NOMO-1 treated with dmso at 0.1 percent for 144 hours (cell line): ENCODE results near the gene SNCG.

Experiments
- DNase-seq: peaks from one replicate; lab custom pipeline; 2025; ENCODE audit not compliant: unreplicated experiment; lab: John Stamatoyannopoulos, UW

Gene SNCG

GRCh38 chr10:86960003-86960862, 1.8 kb downstream of the SNCG start:
- DNase-seq: peak; percentile 29

- no peak for DNase-seq
These were observed 2.5 kb downstream of the SNCG start for GRCh38 chr10:86960863-86961434.

DNA sequence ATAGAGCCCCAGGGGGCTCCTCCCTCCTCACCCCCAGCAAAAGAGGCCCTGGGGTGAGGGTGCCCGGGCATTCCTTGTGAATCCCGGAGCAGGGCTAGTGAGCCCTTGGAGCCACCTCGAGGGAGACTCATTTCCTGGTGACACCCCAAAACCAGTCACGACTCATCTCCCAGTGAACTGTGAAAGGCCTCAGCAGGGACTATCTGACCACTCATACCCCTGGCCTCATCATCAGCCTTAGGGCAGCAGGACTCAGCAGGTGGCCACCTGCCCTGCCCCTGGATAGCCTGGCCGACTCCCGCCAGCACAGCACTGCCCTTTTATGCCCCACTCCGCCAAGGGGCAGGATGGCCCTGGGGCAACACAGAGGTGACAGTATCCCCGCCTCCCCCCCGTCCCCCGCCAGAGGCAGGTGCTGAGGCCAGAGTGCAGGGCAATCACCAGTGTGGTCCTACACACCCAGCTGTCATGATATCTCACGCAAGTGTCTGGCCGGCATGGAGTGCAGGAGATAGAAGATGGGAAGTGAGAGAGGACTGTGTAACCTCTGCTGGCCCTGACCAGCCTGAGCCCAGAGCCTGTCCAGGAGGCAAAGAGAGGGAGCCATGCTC, 3.2 kb downstream of the SNCG start:
- DNase-seq: no peak

DNA sequence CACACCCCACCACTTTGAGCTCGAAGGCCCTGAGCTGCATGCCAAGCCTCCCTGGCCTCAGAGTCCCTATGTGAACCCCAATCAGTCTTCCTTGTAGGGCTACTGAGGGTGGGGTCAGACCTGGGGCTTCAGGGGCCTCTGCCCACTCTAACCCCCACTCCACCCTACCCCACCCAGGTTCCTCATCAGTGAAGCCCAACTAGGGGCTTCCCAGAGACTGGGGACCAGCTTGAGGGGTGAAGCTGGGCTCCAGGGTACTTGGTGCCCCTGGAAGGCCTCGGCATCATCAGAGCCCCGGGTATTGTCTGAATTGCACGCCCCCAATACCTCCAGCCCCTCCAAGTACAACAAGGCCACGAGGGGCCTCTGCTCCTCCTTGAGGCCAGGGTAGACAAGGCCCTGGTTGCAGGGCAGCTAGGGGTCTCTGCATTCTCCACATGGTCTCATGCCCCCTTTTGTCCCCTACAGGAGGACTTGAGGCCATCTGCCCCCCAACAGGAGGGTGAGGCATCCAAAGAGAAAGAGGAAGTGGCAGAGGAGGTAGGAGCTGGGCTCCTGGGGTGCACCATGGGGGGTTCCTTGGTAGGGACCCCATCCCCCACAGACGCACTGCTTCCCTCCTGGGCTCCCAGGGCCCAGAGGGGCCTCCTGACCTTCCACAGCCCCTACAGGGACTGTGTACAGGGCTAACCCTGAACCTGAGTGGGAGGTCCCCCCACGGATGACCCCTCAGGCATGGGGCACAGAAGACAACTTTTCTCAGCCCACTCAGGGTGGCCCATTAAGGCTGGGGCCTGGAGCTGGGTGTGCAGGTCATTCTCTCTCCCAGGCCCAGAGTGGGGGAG, 4.0 kb downstream of the SNCG start:
- DNase-seq: no peak

DNA sequence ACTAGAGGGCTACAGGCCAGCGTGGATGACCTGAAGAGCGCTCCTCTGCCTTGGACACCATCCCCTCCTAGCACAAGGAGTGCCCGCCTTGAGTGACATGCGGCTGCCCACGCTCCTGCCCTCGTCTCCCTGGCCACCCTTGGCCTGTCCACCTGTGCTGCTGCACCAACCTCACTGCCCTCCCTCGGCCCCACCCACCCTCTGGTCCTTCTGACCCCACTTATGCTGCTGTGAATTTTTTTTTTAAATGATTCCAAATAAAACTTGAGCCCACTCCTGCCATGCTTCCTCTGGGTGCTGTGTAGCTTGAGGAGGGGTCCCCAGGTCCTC, 4.5 kb downstream of the SNCG start:
- DNase-seq: no peak

DNA sequence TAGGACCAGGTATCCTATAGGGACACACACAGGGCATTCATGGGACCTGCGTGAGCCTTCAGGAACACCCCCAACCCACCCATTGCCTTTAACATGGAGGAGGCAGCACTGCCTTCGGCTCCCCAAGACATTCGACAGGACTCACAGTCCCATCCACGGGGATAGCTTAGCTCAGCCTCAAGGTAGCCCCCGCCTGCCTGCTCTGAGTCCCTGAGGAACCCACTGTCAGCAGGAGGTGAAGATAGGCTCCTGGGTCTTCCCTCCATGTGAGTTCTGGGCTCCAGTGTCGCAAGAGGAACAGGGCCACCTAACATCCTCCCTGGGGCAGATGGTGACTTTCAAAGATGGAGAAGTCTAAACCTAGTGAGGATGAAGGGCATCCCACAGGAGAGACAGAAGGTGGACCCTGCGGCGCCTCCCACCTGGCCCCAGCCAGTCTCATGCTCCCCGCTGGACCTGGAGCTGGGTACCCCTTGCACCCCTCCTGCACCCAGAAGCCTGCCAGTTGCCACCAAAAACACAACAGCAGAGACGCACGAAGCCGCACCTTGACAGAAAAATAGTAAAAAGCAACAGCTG, 5.0 kb downstream of the SNCG start:
- no peak for DNase-seq

DNA sequence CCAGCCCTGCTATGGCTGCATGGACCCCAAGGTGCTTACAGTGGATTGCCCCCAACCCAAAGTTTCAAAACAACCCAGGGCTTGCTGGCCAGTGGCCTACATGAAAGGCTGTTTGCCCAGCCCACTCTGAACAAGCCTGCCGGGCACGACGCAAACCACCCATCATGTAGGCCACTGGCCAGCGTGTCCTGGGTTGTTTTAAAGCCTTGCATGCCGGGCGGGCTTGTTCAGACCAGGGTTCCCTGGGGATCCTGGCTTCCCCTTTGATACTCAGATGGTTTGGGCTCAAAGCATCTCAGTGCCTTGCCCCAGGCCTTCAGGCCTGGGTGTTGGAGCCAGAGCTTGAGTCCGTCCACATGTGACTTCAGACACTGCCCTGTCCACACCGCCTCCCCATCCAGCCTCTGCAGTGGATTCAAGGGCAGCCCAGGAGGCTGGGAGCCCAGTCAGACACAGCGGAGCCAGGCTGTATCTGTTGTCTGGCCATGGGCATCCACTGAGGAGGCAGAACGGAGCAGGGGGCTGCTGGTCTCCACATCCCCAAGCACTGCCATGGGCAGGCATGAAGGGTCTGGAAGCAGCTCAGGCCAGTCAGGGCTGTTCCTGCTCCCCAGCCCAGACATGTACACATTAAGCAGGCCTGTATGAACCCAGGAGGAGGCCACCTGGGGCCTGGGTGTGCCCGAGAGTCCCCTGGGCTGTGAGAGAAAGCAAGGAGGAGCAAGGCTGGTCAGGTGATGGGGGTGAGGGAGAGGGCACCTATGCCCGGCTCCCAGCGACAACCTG, 5.9 kb downstream of the SNCG start:
- DNase-seq: no peak

DNA sequence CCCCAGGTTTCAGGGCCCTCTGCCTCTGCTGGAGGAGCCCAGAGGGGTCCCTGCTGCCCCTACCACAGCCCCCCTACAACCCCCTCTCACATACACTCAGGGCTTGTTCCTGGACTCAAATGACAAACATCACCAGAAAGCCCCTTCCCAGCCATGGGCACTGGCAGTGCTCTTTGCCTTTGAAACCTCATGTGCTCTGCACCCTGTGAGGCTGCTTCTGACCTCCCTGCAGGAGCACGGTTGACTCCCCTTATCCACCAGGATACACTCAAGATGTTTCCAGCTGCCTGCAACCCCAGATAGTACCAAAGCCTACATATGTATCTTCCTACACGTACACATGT, 6.4 kb downstream of the SNCG start:
- DNase-seq: no peak

DNA sequence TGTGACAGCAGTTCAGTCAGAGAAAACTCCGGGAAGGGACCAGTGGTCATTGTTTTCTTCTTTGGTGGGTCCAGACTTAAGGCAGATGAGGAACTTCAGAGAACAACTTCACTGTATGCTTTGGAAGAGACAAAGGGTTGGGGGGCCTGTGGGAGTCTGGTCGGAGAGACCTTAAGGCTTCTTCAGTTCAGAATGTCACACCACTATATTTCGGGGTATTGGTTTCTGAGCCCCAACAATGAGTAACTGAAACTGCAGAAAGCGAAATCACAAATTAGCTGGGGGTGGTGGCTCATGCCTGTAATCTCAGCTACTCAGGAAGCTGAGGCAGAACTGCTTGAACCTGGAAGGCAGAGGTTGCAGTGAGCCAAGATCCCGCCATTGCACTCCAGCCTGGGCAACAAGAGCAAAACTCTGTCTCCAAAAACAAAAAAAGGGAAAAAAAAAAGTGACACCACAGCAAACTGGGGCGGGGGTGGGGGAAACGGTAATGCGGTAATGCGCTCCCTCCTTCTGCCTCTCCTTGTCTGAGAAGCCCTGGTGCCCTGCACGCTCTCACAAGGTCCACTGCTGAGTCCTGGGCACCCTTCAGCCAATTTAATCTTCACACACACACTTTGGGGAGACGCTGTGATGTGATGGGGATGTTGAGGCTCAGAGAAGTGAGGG, 7.7 kb downstream of the SNCG start:
- no peak for DNase-seq

DNA sequence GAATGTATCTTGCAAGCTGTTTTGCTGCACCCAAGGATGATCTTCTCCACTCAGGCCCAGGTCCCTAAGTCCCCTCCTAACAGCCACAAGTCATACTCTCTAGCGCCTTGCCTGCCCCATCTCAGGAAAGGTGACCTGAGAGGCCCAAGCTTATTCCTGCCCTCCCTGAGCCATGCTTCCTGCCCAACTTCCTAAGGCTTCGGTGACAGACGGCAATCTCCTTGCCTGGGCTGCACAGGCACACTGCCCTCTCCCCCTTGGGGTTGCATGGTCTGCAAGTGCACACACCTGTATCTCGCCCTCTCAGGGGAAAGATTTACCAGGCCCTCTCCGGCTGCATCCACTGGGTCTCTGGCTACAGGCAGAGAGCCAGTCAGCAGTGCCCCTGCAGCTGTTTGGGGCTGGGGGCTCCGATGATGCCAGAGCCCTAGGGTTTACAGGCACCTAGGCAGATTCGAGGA, 9.1 kb downstream of the SNCG start:
- no peak for DNase-seq

DNA sequence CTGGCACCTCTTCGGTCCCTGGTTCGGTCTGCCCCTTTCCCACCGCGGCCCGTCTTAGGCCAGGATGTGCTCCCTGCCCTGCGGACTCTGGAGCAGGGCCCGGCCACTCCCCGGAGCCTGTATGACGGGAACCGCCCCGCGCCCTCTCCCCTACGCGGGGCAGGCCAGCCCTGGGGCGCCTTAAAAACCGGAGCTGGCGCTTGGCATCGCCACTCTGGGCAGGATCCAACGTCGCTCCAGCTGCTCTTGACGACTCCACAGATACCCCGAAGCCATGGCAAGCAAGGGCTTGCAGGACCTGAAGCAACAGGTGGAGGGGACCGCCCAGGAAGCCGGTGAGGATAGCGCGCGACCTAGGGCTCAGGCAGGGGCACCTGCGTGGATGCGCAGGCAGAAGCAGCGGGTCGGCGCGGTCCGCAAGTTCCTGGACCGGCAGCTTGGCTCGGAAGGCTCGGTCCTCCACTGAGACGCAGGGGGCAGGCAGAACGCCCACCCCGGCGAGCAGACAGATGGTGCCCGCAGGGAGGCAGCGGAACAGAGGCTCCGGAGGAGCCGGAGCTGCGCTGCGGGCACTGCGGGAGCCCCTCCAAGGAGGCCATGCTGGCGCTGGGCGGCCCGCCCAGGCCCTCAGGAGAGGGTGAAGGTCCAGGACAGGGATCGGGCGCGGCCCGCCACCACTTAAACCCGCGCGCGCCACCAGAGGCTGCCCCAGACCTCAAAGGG, 10.0 kb downstream of the SNCG start, which contains the start of gene ADIRF:
Gene ADIRF, plus strand, starts transcription at position 212 of the 723 bp plus-strand sequence. Its CDS starts 63 bp downstream, at position 275.
- no peak for DNase-seq

GRCh38 chr10:86968994-86969355, 10.6 kb downstream of the SNCG start:
- DNase-seq: no peak

DNA sequence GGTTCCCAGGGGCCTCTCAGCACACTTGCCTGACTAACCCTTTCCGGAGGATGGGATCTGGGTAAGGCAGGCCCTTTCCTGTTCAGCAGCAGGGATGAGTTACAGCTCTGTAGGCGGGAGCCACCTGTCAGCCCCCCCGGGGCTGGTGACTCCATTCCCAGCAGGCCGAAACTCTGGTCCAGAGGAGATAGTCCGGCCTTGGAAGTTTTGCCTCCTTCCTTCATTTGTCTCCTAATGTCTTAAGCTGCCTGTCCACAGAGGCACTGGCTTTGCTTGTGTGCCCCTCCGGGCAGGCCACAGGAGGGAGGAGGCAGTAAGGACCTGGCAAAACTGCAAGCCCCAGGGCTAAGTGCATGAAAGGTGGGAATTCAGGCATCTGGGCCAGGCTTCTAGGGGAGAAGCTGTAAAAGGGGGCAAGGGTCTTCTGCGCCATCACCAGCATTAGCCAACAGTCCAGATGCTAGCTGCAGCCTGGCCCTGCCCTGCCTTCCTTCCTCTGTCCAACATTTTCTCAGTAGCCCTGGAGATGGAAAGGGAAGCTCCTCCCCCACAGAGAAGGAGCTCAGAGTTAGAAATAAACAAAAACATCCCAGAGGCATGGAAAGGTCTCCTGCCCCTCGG, 11.1 kb downstream of the SNCG start:
- no peak for DNase-seq

GRCh38 chr10:86970162-86970981, 12.0 kb downstream of the SNCG start:
- peak; percentile 28 for DNase-seq

GRCh38 chr10:86970982-86971231, 12.5 kb downstream of the SNCG start:
- DNase-seq: no peak

- DNase-seq: peak; percentile 74
These were observed 13.0 kb downstream of the SNCG start for GRCh38 chr10:86971232-86971991.

DNA sequence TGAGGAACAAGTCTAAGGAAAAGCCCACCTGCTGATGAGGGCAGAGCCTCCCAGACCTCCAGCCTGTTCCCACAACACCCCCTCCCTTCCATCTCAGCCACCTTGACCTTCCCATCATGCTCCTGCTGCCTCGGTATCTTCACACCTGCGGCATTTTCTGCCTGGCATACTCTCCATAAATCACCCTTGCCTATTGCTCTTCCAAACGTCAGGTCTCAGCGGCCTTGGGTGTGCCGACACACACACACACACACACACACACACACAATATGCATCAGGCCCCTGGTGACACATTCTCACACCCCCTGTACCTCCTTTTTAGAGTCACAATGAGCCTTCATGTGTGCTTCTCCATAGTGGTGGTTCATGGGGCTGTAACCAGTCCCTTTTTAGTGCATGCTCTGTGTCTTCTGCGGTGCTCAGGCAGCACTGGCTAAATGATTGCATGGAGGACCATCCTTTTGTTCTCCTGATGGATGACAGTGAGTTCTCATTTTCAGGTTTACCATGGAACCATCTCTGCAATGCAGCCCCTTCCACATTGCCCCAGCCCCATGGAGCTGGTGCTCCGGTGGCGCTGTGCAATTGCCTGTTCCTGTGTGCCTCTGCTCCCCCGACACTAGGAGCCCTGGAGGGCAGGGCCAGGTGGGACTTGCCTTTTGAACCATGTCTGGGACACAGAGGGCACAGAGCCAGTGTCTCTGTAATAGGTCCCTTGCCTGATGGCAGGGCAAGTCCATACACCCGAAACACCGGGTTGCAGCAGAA, 14.4 kb downstream of the SNCG start:
- no peak for DNase-seq
